CD4-positive, alpha-beta T cell treated with Interleukin-1 beta for 1 hour (primary cell): Measurements from ENCODE around the gene ERCC5.

Experiments
- DNase-seq, 2 donors: peaks; one replicate each; pipeline ENCODE4 v3.0.0-alpha.2; 2020 to 2022

The ERCC5 gene

GRCh38 chr13:102845630-102846260, at the start of gene ERCC5:
TSS of gene ERCC5 (plus strand) at chr13:102846032. CDS start at chr13:102846267, 235 bp downstream.
- peak; percentile 95 to 96 for DNase-seq

GRCh38 chr13:102798581-102799425, 47.0 kb upstream of the ERCC5 start, which contains the start of the genes BIVM and POGLUT2:
TSS of gene BIVM (plus strand) at chr13:102799119. CDS start at chr13:102807268, 8,149 bp downstream.
TSS of gene POGLUT2 (minus strand) at chr13:102798976. CDS start at chr13:102798670, 306 bp downstream.
- peak; percentile 71 to 76 for DNase-seq

- DNase-seq: no peak
Measured at GRCh38 chr13:102799426-102800144, 46.2 kb upstream of the ERCC5 start.

- DNase-seq: peak; percentile 84 to 87
Measured at GRCh38 chr13:102800145-102801041, 45.4 kb upstream of the ERCC5 start.

GRCh38 chr13:102805680-102806079, 40.2 kb upstream of the ERCC5 start:
- no peak for DNase-seq

- DNase-seq: no peak
Measured at GRCh38 chr13:102807699-102808098, 38.1 kb upstream of the ERCC5 start.

DNA sequence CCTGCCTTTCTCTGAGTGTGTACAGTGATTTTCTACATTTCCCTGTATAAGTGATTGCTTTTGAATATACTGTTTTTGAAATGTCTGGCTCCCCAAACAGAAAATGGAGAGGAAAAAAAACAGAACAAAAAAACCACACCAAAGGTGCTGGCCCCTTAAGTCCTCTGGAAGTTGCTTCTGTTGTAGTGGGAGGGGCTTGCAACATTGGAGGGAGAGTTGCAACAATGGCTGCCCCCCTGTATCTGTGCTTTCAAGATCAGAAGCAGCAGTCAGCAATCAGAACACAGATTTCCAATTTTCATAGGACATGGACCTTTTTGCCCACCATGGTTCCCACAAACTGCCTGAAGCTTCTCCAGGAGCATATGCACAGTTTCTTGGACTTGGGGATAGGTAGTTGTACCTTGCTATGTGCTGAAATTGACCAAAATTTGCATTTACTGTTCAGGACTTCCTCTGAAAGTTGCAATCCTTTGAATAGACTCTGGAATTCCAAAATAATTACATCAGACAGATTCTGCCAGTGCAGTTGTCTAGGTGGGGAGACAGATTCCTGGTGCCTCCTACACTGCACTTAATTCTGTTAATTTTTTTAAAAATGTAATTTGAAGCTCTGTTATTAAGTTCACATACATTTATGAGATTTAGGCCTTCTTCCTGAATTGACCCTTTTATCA, 33.1 kb upstream of the ERCC5 start:
- DNase-seq: no peak

DNA sequence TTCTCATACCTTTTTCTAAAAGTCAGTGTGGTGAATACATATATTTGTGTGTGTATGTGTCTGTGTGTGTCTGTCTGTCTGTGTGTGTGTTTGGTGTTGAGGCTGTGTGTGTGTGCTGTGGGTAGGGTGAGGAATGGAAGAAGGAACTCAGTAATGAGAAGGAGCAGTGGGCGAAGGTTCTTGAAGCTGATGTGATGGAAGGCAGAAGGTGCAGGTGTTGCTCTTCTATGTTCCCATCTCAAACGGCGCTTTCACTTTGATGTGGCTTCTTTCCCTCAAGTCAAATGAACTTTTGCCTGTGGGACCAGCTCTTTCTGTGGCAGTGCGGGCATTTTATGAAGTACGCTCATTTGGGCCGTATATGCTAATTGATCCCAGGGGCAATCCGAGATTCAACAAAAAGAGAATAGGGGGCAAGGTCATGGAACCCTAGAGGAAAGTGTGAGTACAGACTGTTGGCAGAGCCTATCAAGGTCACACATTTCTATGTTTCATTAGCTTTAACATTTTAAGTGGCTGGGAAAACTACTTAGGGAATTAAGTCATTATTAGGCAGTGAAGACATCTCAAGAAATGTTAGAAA, 31.7 kb upstream of the ERCC5 start:
- no peak for DNase-seq

- no peak for DNase-seq
Measured at GRCh38 chr13:102814793-102815192, 31.0 kb upstream of the ERCC5 start.

GRCh38 chr13:102815788-102816187, 30.0 kb upstream of the ERCC5 start:
- no peak for DNase-seq

GRCh38 chr13:102816708-102817107, 29.1 kb upstream of the ERCC5 start:
- no peak for DNase-seq

DNA sequence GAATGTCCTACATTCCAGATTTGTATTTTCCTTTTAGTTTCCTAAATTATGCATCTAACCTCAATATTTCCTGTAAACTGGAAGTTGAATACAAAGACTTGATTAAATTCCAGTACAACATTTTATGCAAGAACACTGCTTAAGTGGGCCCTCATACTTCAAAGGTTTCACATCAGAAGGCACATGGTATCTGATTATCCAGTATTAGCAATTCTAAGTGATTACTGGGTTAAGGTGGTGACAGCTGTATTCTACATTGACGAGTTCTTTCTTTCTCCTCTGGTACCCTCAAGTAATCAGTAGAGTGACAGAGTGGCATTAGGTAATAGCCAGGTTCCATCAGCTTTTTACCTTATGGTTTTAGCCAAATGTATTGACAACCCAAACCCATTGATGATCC, 28.6 kb upstream of the ERCC5 start:
- no peak for DNase-seq

DNA sequence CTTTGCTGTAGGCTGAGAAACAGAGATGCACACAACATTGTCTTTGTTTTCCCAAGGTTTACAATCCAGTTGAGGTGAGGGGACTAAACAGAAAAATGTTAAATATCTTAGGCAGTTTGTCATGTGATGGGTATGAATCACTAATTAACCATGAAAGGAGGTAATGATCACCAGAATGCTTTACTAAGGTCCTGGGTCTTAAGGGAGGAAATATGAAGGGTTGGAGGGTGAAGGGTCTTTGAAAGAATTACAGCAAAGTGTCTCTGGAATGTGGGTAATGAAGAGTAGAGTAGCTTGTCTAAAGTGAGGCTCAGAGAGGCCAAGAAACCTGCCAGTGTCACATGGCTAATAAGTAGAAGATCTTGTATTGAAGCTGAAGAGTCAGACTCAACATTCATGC, 27.9 kb upstream of the ERCC5 start:
- DNase-seq: no peak

GRCh38 chr13:102825400-102825799, 20.4 kb upstream of the ERCC5 start:
- DNase-seq: no peak

- no peak for DNase-seq
Measured at GRCh38 chr13:102825921-102826706, 19.7 kb upstream of the ERCC5 start.

DNA sequence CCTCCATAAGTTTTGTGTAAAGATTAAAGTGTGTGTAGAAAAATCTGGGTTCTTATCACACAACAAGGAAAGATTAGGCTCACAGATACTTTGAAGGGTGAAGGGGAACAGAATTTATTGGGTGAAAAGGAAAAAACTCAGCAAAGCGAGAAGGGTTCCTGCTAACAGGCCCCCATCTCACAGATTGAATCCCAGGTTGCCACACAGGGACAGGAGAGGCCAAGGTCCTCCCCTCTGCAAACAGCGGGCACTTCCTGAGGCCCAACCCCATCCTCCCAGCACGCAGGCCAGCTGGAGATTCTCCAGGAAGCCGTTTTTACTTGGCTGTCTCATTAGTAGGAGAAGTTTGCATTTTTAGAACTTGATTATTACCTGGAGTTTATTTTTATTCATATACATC, 15.2 kb upstream of the ERCC5 start:
- DNase-seq: no peak

GRCh38 chr13:102836471-102836870, 9.4 kb upstream of the ERCC5 start:
- no peak for DNase-seq

- DNase-seq: no peak
Measured at GRCh38 chr13:102838273-102838672, 7.6 kb upstream of the ERCC5 start.

GRCh38 chr13:102838982-102839381, 6.8 kb upstream of the ERCC5 start:
- no peak for DNase-seq

GRCh38 chr13:102839462-102839861, 6.4 kb upstream of the ERCC5 start:
- no peak for DNase-seq

DNA sequence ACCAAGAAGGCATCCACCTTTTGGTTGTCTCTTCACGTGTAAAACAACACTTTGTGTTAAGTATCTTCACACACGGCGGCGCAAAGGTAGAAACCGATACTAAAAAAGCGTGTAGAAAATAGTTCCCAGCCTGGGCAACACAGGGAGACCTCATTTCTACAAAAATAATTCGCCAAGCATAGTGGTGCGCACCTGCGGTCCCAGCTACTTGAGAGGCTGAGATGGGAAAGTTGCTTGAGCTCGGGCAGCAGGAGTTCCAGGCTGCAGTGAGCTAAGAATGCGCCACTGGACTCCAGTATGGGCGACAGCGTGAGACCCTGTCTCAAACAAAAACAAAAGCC, 573 bp upstream of the ERCC5 start:
- DNase-seq: no peak
